ENCODE data around the gene SIGLEC5.

DNA sequence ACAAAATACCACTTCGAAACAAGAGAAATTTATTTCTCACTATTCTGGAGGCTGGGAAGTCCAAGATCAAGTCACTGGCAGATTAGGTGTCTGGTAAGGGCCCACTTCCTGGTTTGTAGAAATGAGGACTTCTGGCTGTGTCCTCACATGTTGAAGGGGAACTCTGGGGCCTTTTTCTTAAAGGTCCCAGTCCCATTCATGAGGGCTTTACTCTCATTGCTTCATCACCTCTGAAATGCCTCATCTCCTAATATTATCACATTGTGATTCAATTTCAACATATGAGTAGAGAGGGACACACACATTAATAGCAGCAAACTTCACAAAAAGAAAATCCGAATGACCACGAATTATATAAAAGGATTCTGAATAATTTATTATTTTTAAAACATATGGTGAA is 38.0 kb upstream of the SIGLEC5 start:
- TF ChIP-seq, protein P1, sequence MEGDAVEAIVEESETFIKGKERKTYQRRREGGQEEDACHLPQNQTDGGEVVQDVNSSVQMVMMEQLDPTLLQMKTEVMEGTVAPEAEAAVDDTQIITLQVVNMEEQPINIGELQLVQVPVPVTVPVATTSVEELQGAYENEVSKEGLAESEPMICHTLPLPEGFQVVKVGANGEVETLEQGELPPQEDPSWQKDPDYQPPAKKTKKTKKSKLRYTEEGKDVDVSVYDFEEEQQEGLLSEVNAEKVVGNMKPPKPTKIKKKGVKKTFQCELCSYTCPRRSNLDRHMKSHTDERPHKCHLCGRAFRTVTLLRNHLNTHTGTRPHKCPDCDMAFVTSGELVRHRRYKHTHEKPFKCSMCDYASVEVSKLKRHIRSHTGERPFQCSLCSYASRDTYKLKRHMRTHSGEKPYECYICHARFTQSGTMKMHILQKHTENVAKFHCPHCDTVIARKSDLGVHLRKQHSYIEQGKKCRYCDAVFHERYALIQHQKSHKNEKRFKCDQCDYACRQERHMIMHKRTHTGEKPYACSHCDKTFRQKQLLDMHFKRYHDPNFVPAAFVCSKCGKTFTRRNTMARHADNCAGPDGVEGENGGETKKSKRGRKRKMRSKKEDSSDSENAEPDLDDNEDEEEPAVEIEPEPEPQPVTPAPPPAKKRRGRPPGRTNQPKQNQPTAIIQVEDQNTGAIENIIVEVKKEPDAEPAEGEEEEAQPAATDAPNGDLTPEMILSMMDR (conservative IDR thresholded peaks at IDR 0.05; ENCODE audit: low read depth, low read length) = no peak
- TF ChIP-seq EZH2 (IDR thresholded peaks at IDR 0.05; ENCODE audit: borderline replicate concordance, low read depth, low read length, poor library complexity, severe bottlenecking) = no peak

All from A673 (cell line).